ENCODE data around the gene PPP6R2.

- TF ChIP-seq POLR2A (IDR thresholded peaks at IDR 0.05) (no peak), CTCF (IDR thresholded peaks at IDR 0.05) (no peak)
These were observed 40.6 kb upstream of the PPP6R2 start for GRCh38 chr22:50302564-50302963.

All from breast epithelium (tissue), 3 donors.